HG03571 (cell line): ENCODE data around the gene GABPA.
"Not testable (repeated sequence)": the region's sequence is repeated elsewhere in the genome, so short reads cannot be mapped to it uniquely, and the experiment has no call there.

Experiments
- ATAC-seq: cut with Tn5 transposase; IDR thresholded peaks from one replicate; pipeline ENCODE4 v1.9.1; 2021; ENCODE audit not compliant: unreplicated experiment

GABPA gene

GRCh38 chr21:25734904-25735645, at the start of gene GABPA, which contains the start of gene ATP5PF:
Gene GABPA (plus strand): TSS chr21:25734972. CDS start chr21:25741599, 6,627 bp downstream.
Gene ATP5PF (minus strand): TSS chr21:25734904. CDS start chr21:25729794, 5,110 bp downstream.
- ATAC-seq, result peak; percentile 88

- ATAC-seq, result no peak
Observed at GRCh38 chr21:25687787-25688186, 47.0 kb upstream of the GABPA start.

- no peak for ATAC-seq
Observed at GRCh38 chr21:25688275-25689155, 46.3 kb upstream of the GABPA start.

- ATAC-seq, result no peak
Observed at GRCh38 chr21:25689226-25689625, 45.5 kb upstream of the GABPA start.

GRCh38 chr21:25691976-25692375, 42.8 kb upstream of the GABPA start:
- no peak for ATAC-seq

DNA sequence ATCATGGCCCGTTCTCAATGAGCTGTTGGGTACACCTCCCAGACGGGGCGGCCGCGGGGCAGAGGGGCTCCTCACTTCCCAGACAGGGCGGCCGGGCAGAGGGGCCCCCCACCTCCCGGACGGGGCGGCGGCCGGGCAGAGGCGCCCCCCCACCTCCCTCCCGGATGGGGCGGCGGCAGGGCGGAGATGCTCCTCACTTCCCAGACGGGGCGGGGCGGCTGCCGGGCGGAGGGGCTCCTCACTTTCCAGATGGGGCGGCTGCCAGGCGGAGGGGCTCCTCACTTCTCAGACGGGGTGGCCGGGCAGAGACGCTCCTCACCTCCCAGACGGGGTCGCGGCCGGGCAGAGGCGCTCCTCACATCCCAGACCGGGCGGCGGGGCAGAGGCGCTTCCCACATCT, 39.3 kb upstream of the GABPA start:
- ATAC-seq, result not testable (repeated sequence)

DNA sequence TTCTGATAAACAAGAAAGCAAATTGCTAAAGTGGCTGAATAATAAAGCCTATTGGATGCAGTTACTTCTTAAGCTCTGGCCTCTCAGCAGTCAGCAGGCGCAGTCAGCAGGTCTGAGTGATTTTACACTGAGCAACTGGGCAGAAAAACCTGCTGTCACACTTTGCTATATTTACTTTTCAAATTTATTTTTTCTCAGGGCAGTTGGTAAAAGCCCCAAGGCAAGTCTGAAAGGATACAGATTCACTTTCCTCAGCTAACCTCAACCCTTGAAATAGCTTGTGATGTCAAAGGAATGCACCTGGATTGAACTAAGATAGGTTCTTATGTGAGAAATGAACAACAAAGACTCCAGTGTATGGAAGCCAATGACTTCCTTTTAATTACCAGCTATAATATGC, 34.0 kb upstream of the GABPA start:
- no peak for ATAC-seq

GRCh38 chr21:25701529-25701928, 33.2 kb upstream of the GABPA start:
- no peak for ATAC-seq

DNA sequence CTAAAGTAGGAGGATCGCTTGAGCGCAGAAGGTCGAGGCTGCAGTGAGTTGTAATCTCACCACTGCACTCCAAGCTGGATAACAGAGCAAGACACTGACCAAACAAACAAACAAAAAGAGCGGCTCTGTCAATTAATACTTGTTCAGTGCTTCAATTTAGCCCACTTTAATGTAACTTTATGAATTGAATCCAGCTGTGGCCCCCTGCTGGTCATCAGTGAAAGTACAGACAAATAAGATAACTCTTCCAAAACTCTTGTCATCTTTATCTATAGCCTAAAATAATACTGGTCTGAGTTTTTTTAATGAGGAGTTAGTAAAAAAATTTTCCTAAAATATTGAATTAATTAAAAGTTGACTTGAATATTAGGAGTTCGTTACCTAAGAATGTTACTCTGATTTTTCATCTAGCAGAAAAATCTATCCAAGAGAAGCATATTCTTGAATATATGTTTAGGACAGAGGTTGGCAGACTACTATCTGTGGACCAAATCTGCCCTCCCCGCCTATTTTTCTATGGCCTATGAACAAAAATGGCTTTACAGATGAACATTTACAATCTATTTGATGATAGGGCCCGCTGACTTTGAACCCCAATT, 26.2 kb upstream of the GABPA start:
- ATAC-seq, result no peak

GRCh38 chr21:25709684-25710265, 25.0 kb upstream of the GABPA start:
- ATAC-seq, result no peak

DNA sequence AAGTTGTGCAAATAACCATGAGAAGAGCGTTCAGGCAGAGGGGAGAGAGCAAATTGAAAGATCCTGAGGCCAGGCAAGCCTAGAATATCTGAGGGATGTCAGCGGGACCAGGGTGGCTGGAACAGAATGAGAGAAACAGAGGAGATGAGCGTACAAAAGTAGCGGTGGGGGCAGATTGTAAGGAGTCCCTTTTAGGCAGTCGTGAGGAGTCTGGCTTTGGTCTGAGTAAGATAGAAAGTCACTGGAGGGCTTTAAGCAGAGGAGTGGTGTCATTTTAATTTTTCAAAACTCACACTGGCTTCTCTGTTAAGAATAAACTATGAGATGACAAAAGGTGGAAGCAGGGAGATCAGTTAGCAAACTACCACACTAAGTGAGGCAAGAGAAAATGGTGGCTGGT, 24.2 kb upstream of the GABPA start:
- ATAC-seq, result no peak

DNA sequence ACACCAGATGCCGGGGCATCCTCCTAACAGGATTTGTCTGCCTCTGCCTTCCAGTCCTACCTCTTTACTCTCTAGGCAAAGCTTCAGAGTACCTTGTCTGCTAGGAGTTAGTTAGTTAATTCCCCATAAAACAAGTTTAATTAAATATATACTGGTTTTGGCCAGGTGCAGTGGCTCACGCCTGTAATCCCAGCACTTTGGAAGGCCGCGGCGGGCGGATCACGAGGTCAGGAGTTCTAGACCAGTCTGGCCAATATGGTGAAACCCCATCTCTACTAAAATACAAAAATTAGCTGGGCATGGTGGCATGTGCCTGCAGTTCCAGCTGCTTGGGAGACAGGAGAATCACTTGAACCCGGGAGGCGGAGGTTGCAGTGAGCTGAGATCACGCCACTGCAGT, 20.7 kb upstream of the GABPA start:
- not testable (repeated sequence) for ATAC-seq

- no peak for ATAC-seq
Observed at GRCh38 chr21:25717491-25718147, 17.2 kb upstream of the GABPA start.

DNA sequence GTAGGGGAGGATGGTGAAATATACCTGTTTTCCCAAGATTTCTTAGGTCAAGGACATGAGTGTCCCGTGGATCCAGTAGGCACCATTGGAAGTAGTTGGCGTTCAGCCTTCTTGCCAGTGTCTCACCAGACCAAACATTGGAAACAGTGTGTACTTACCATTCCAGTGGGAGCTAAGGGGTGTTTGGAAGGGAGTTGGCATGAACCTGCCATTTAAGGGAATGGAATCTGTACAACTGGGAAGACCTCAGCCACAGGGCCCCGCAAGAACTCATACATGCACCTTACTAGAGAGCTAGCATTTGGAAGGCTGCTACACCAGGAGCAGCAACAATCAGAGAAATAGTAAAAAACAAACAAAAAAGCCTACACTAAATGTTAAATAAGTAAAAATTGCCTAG, 12.8 kb upstream of the GABPA start:
- no peak for ATAC-seq

- ATAC-seq, result no peak
Observed at GRCh38 chr21:25722631-25723030, 12.1 kb upstream of the GABPA start.

DNA sequence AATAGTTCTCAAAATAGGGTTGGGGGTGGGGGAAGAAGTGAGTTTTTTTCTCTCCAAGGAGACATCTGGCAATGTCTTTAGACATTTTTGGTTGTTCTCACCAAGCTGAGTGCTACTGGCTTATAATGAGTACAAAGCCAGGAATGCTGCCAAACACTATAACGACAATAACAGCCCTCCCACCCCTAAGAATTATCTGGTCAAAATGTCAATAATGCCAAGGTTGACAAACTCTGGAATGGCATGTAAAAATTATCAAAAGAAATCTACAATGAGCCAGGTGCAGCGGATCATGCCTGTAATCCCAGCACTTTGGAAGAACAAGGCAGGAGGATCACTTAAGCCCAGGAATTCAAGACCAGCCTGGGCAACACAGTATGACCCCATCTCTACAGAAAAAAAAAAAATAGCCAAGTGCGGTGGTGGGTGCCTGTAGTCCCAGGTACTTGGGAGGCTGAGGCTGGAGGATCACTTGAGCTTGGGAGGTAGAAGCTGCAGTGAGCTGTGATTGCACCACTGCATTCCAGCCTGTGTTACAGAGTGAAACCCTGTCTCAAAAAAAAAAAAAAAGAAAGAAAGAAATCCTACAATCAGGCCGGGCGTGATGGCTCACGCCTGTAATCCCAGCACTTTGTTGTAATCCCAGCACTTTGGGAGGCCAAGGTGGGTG, 2.5 kb upstream of the GABPA start:
- ATAC-seq, result no peak

DNA sequence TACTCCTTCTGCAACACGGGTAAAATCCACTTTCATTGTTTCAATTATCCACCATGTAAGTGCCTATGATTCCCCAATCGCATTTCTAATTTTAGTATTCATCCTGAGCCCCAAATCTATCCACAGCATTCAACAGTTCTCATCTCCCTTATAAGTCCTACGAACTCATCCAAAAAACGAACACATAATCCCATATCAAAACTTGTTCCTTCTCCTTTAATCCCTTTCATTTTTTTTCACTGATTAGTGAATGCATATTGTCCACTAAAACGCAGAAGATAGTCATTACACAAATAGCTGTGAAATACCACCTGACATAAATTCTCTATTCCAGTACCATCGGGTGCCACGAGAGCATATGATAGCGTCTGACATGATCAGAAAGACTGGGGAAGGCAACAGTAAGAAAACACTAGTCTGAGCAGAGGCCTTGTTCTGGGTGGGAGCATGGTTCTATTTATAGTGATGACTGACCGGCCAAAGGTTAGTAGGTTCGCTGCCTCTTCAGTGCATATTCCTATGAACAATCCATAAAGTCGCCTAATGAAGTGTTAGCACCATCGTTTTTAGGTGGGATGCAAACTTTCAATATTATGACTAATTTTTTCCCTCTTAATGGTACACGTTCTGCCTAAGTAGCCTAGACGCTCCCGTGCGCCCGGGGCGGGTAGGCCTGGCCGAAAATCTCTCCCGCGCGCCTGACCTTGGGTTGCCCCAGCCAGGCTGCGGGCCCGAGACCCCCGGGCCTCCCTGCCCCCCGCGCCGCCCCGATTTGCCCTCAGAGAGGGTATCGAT, 716 bp upstream of the GABPA start:
- peak; percentile 5 for ATAC-seq

- no peak for ATAC-seq
Observed at GRCh38 chr21:25734654-25734903, 193 bp upstream of the GABPA start.

GRCh38 chr21:25735646-25736597, 1.1 kb downstream of the GABPA start:
- ATAC-seq, result peak; percentile 3
